H9 (cell line): ENCODE data around the gene PDXK. TPM values are rescaled to one million over a fixed set of nuclear protein-coding genes. Genes with fewer than 3 reads are reported as not detected.
A peak's percentile ranks its signal among the peaks of the same experiment; 100 is the strongest.

Source experiments
- DNase-seq: peaks from one replicate; pipeline ENCODE4 v3.0.0-alpha.2; 2017
- H2AFZ ChIP-seq: one replicate; pipeline ENCODE4 v1.6.1; 2013; ENCODE audit warnings: mild to moderate bottlenecking, low read length, control low read depth, moderate library complexity
- H2AK5ac ChIP-seq: 2 replicates; pipeline ENCODE4 v1.6.1; 2013; ENCODE audit warnings: low read length, control low read depth, mixed read lengths; ENCODE audit not compliant: insufficient read length
- H2BK120ac ChIP-seq: one replicate; pipeline ENCODE4 v1.6.1; 2013; ENCODE audit warnings: low read depth, mild to moderate bottlenecking, low read length, control low read depth, inconsistent platforms; ENCODE audit not compliant: poor library complexity, severe bottlenecking
- H2BK12ac ChIP-seq: 2 replicates; pipeline ENCODE4 v1.6.1; 2013; ENCODE audit warnings: low read length, control low read depth, mixed read lengths, low read depth; ENCODE audit not compliant: insufficient read length
- H2BK15ac ChIP-seq: 2 replicates; pipeline ENCODE4 v1.6.1; 2013; ENCODE audit warnings: low read depth, low read length, control low read depth
- H2BK20ac ChIP-seq: one replicate; pipeline ENCODE4 v1.6.1; 2013; ENCODE audit warnings: low read depth, mild to moderate bottlenecking, low read length, control low read depth, inconsistent platforms; ENCODE audit not compliant: poor library complexity, severe bottlenecking
- H2BK5ac ChIP-seq: 2 replicates; pipeline ENCODE4 v1.6.1; 2013; ENCODE audit warnings: low read length, control low read depth, mixed read lengths; ENCODE audit not compliant: insufficient read length
- H3K14ac ChIP-seq: 2 replicates; pipeline ENCODE4 v1.6.1; 2013; ENCODE audit warnings: low read length, control low read depth; ENCODE audit not compliant: insufficient read depth
- H3K18ac ChIP-seq: 2 replicates; pipeline ENCODE4 v1.6.1; 2013; ENCODE audit warnings: low read depth, mild to moderate bottlenecking, mixed read lengths, low read length, control low read depth; ENCODE audit not compliant: insufficient read length
- H3K23ac ChIP-seq: 2 replicates; pipeline ENCODE4 v1.6.1; 2013; ENCODE audit warnings: low read length, control low read depth, mixed read lengths, low read depth; ENCODE audit not compliant: insufficient read length
- H3K23me2 ChIP-seq: 2 replicates; pipeline ENCODE4 v1.6.1; 2013; ENCODE audit warnings: low read depth, mild to moderate bottlenecking, mixed read lengths, low read length, control low read depth; ENCODE audit not compliant: insufficient read length, poor library complexity, severe bottlenecking
- H3K27ac ChIP-seq: 2 replicates; pipeline ENCODE4 v1.5.1; 2013; ENCODE audit warnings: low read length, control low read depth, mixed read lengths, low read depth; ENCODE audit not compliant: insufficient read length
- H3K27me3 ChIP-seq: 2 replicates; pipeline ENCODE4 v1.6.1; 2013; ENCODE audit warnings: low read length, control low read depth, inconsistent platforms; ENCODE audit not compliant: insufficient read depth
- H3K4ac ChIP-seq: 2 replicates; pipeline ENCODE4 v1.6.1; 2013; ENCODE audit warnings: low read depth, mild to moderate bottlenecking, control low read depth, inconsistent platforms, low read length, moderate library complexity
- H3K4me1 ChIP-seq: 2 replicates; pipeline ENCODE4 v1.6.1; 2013; ENCODE audit warnings: low read length, control low read depth, inconsistent platforms; ENCODE audit not compliant: insufficient read depth
- H3K4me2 ChIP-seq: 2 replicates; pipeline ENCODE4 v1.6.1; 2013; ENCODE audit warnings: low read length, control low read depth, mixed read lengths; ENCODE audit not compliant: insufficient read length, insufficient read depth
- H3K56ac ChIP-seq: 2 replicates; pipeline ENCODE4 v1.6.1; 2013; ENCODE audit warnings: low read depth, mild to moderate bottlenecking, mixed read lengths, low read length, control low read depth; ENCODE audit not compliant: insufficient read length
- H3K79me1 ChIP-seq: 2 replicates; pipeline ENCODE4 v1.6.1; 2013; ENCODE audit warnings: low read depth, mild to moderate bottlenecking, moderate library complexity, low read length, control low read depth, inconsistent platforms; ENCODE audit not compliant: insufficient read depth, poor library complexity, severe bottlenecking
- H3K79me2 ChIP-seq: 2 replicates; pipeline ENCODE4 v1.6.1; 2013; ENCODE audit warnings: low read length, control low read depth, inconsistent platforms; ENCODE audit not compliant: insufficient read depth
- H3K9ac ChIP-seq: 2 replicates; pipeline ENCODE4 v1.6.1; 2013; ENCODE audit warnings: low read length, control low read depth, mixed read lengths; ENCODE audit not compliant: insufficient read length; ENCODE audit errors: extremely low read depth
- H3K9me3 ChIP-seq: one replicate; pipeline ENCODE4 v1.6.1; 2013; ENCODE audit warnings: low read depth, low read length, inconsistent platforms; ENCODE audit not compliant: control insufficient read depth
- H3T11ph ChIP-seq: one replicate; pipeline ENCODE4 v1.6.1; 2013; ENCODE audit warnings: mild to moderate bottlenecking, low read length, control low read depth, inconsistent platforms
- H4K20me1 ChIP-seq: one replicate; pipeline ENCODE4 v1.6.1; 2013; ENCODE audit not compliant: control insufficient read depth, insufficient read length, insufficient read depth
- H4K5ac ChIP-seq: 2 replicates; pipeline ENCODE4 v1.6.1; 2013; ENCODE audit warnings: low read depth, mild to moderate bottlenecking, mixed read lengths, low read length, control low read depth; ENCODE audit not compliant: insufficient read length
- H4K8ac ChIP-seq: replicated peaks from 2 replicates; pipeline ENCODE4 v1.6.1; 2013; ENCODE audit warnings: low read length, control low read depth, mixed read lengths, low read depth; ENCODE audit not compliant: insufficient read length
- H4K91ac ChIP-seq: 2 replicates; pipeline ENCODE4 v1.6.1; 2013; ENCODE audit warnings: low read depth, mild to moderate bottlenecking, moderate library complexity, mixed read lengths, low read length, control low read depth; ENCODE audit not compliant: insufficient read length
- H3K27ac Mint-ChIP-seq, 3 experiments: 2 replicates in 2 of 3; 3 replicates in 1 of 3; pipeline ENCODE4 v1.8.0; 2020 to 2021; ENCODE audit warnings: mixed read lengths in 3 of 3, mild to moderate bottlenecking in 1 of 3, moderate library complexity in 1 of 3
- H3K27me3 Mint-ChIP-seq: 2 replicates; pipeline ENCODE4 v1.8.0; 2021; ENCODE audit warnings: low read depth, mild to moderate bottlenecking, moderate library complexity, mixed read lengths
- H3K36me3 Mint-ChIP-seq, 3 experiments: 2 replicates in 2 of 3; 3 replicates in 1 of 3; pipeline ENCODE4 v1.8.0; 2020 to 2021; ENCODE audit warnings: low read depth in 3 of 3, mixed read lengths in 3 of 3; ENCODE audit not compliant: insufficient read depth in 1 of 3
- H3K4me1 Mint-ChIP-seq, 2 experiments: 2 replicates each; pipeline ENCODE4 v1.8.0; 2020; ENCODE audit warnings: mixed read lengths in 2 of 2
- H3K4me3 Mint-ChIP-seq, 2 experiments: 2 replicates in 1 of 2; 3 replicates in 1 of 2; pipeline ENCODE4 v1.8.0; 2020 to 2021; ENCODE audit warnings: mild to moderate bottlenecking in 2 of 2, mixed read lengths in 2 of 2, moderate library complexity in 1 of 2
- H3K9me3 Mint-ChIP-seq, 2 experiments: 2 replicates in 1 of 2; 3 replicates in 1 of 2; pipeline ENCODE4 v1.8.0; 2020; ENCODE audit warnings: mild to moderate bottlenecking in 2 of 2, mixed read lengths in 2 of 2, moderate library complexity in 1 of 2
- WGBS: extraction: QIAGEN DNeasy Blood & Tissue Kit; methylation state at CpG from one replicate; pipeline ENCODE4 v1.1.7; 2013; ENCODE audit warnings: missing lambda C conversion rate, low lambda C conversion rate, mixed read lengths; ENCODE audit not compliant: insufficient read length; ENCODE audit errors: extremely low coverage; 5-methylcytosine and 5-hydroxymethylcytosine counted together
- total RNA-seq: library from RNA; stranded (reverse); gene quantifications from 2 replicates; pipeline ENCODE4 v1.2.1, GENCODE V29; 2021
- TF ChIP-seq, protein P1 (sequence below): fragments of 200-600 bp; sonication (generic); conservative IDR thresholded peaks from 3 replicates; pipeline ENCODE4 v1.8.0; 2021; ENCODE audit warnings: antibody characterized with exemption, mild to moderate bottlenecking

PDXK gene
- total RNA-seq, 1 experiment from 2014 or later, result 109 TPM

DNA sequence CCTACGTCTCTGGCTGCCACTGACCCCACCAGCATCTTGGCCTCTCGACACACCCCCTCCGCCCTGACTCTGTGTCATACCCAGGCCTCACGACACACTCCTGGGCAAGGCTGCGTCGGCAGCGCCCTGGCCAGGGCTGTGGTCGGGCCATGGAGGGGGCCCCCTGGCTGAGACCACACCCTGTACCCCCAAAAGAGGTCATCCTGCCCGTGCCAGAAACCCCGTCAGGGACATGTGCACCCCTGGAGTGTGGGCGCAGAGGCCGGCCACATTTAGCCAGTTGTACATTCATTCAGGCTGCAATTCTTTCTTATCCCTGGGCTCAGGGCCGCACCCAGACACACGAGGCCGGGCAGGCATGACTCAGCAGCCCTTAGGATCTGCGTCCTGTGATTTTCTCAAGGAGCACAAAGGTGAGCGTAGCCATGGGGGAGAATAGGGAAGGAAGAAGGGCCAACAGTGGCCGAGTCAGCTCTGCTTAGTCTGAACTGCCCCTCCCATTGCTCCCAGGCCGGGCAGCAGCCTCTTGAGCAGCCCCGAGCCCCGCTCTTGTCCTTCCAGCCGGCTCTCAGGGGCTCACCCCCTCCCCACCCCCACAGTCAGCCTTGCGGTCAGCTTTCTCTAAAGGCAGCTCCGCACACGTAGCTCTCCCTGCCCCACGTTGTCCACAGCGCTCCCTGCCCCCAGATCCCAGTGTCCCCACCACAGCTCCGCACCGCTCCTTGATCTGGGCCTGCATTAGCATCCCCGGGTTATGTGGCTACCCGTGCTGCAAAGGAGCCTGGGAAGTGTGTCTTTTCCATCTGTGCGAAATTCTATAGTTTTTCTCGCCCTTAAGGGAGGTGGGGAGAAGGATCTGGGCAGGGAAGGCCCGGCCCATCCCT lies 49.3 kb downstream of the PDXK start:
- H2BK120ac ChIP-seq, result no peak overlapping the region
- no peak overlapping the region for H3K23ac ChIP-seq
- 0 out of 5 replicates have a peak, but pooled peaks cover 0 to 1% of the 10 kb centered on the region in 2 experiments for H3K9me3 Mint-ChIP-seq
- no peak overlapping the region for H2AFZ ChIP-seq
- no peak overlapping the region for H2BK15ac ChIP-seq
- peak overlapping the region; percentile 8 for H3K18ac ChIP-seq
- no peak overlapping the region for H2AK5ac ChIP-seq
- H3K27me3 Mint-ChIP-seq, result no peaks in the 10 kb centered on the region
- no peaks in the 10 kb centered on the region for H3K23me2 ChIP-seq
- H4K5ac ChIP-seq, result no peak overlapping the region
- no peak overlapping the region for H3K4me2 ChIP-seq
- H4K91ac ChIP-seq, result peak overlapping the region; percentile 21
- peaks cover 4% of the 10 kb centered on the region; the same call in 1 of the 2 replicates for H3K4me1 ChIP-seq
- H3K4me1 Mint-ChIP-seq, result peaks cover 37 to 43% of the 10 kb centered on the region in 2 experiments
- no peak overlapping the region for H3K4me3 Mint-ChIP-seq
- H3K36me3 Mint-ChIP-seq, result peaks cover 4 to 8% (median 6%) of the 10 kb centered on the region in 3 experiments
- TF ChIP-seq, protein P1, sequence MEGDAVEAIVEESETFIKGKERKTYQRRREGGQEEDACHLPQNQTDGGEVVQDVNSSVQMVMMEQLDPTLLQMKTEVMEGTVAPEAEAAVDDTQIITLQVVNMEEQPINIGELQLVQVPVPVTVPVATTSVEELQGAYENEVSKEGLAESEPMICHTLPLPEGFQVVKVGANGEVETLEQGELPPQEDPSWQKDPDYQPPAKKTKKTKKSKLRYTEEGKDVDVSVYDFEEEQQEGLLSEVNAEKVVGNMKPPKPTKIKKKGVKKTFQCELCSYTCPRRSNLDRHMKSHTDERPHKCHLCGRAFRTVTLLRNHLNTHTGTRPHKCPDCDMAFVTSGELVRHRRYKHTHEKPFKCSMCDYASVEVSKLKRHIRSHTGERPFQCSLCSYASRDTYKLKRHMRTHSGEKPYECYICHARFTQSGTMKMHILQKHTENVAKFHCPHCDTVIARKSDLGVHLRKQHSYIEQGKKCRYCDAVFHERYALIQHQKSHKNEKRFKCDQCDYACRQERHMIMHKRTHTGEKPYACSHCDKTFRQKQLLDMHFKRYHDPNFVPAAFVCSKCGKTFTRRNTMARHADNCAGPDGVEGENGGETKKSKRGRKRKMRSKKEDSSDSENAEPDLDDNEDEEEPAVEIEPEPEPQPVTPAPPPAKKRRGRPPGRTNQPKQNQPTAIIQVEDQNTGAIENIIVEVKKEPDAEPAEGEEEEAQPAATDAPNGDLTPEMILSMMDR, result no peak
- no peak overlapping the region for H3K27ac ChIP-seq
- no peak overlapping the region for H2BK20ac ChIP-seq
- H2BK12ac ChIP-seq, result no peak overlapping the region
- WGBS, result no CpG with 5 or more reads among the region's 34 CpGs
- no peak overlapping the region for H3K56ac ChIP-seq
- no peaks in the 10 kb centered on the region for H3K9me3 ChIP-seq
- peak; percentile 53 for DNase-seq
- H3K27me3 ChIP-seq, result no peaks in the 10 kb centered on the region
- H4K20me1 ChIP-seq, result no peaks in the 10 kb centered on the region
- peak overlapping the region; percentile 84 to 93 (median 90); a peak in 6 of 7 replicates for H3K27ac Mint-ChIP-seq
- H3K9ac ChIP-seq, result no peak overlapping the region
- peak overlapping the region; percentile 5; the same call in 1 of the 2 replicates for H3K14ac ChIP-seq
- H3K4ac ChIP-seq, result no peak overlapping the region
- no peaks in the 10 kb centered on the region for H3K79me2 ChIP-seq
- H3K79me1 ChIP-seq, result no peaks in the 10 kb centered on the region
- no peak overlapping the region for H3T11ph ChIP-seq
- no peak overlapping the region for H4K8ac ChIP-seq
- no peak overlapping the region for H2BK5ac ChIP-seq
